GM12865 (cell line): ENCODE results near the gene GOLM1.

Experiments used
- DNase-seq: peaks from one replicate; pipeline ENCODE4 v3.0.0; 2010; ENCODE audit warnings: low read depth
- H3K4me3 ChIP-seq: 2 replicates; pipeline ENCODE4 v1.5.1; 2011; ENCODE audit warnings: mild to moderate bottlenecking, low read depth, low read length, control low read depth
- CTCF ChIP-seq: IDR thresholded peaks from 2 replicates; pipeline ENCODE4 v1.5.1; 2011; ENCODE audit warnings: low read length, control low read depth, low read depth, inconsistent platforms; ENCODE audit not compliant: insufficient read depth; ENCODE audit errors: missing control alignments

The GOLM1 gene

GRCh38 chr9:86021166-86021565, 78.2 kb downstream of the GOLM1 start:
- H3K4me3 ChIP-seq: no peak overlapping the region
- TF ChIP-seq CTCF: no peak
- no peak for DNase-seq

- H3K4me3 ChIP-seq: no peak overlapping the region
- DNase-seq: no peak
- TF ChIP-seq CTCF: no peak
These were observed 78.6 kb downstream of the GOLM1 start for GRCh38 chr9:86020731-86021130.

GRCh38 chr9:86009133-86009532, 90.2 kb downstream of the GOLM1 start:
- no peak for TF ChIP-seq CTCF
- H3K4me3 ChIP-seq: no peak overlapping the region
- DNase-seq: no peak

- DNase-seq: no peak
- H3K4me3 ChIP-seq: no peak overlapping the region
- TF ChIP-seq CTCF: no peak
These were observed 94.0 kb downstream of the GOLM1 start for GRCh38 chr9:86005253-86005775.

- H3K4me3 ChIP-seq: no peak overlapping the region
- no peak for DNase-seq
- no peak for TF ChIP-seq CTCF
These were observed 103.8 kb downstream of the GOLM1 start for GRCh38 chr9:85995599-85995998.

GRCh38 chr9:85995097-85995496, 104.3 kb downstream of the GOLM1 start:
- no peak for TF ChIP-seq CTCF
- no peak overlapping the region for H3K4me3 ChIP-seq
- DNase-seq: no peak

GRCh38 chr9:85994191-85994590, 105.2 kb downstream of the GOLM1 start:
- DNase-seq: no peak
- no peak for TF ChIP-seq CTCF
- no peak overlapping the region for H3K4me3 ChIP-seq
